HTR-8/SVneo (cell line): Measurements from ENCODE around the gene PTPRU.
A peak's percentile ranks its signal among the peaks of the same experiment; 100 is the strongest.

Source experiments
- DNase-seq: peaks from one replicate; pipeline ENCODE4 v3.0.0; 2011; ENCODE audit warnings: low spot score, mixed read lengths; ENCODE audit not compliant: insufficient read length
- FAIRE-seq: peaks from 2 replicates; lab custom pipeline; 2011; peaks lifted over from hg19 to GRCh38; lab: Jason Lieb, UNC

Gene PTPRU

GRCh38 chr1:29240986-29241385 lies 4.7 kb downstream of the PTPRU start:
- DNase-seq: no peak
- FAIRE-seq: no peak

GRCh38 chr1:29243023-29243870 lies 6.9 kb downstream of the PTPRU start:
- peak; percentile 24 for DNase-seq
- FAIRE-seq: no peak

- FAIRE-seq: no peak
Measured at GRCh38 chr1:29243871-29244200, 7.5 kb downstream of the PTPRU start.

GRCh38 chr1:29245261-29245660 lies 8.9 kb downstream of the PTPRU start:
- FAIRE-seq (no peak), DNase-seq (no peak)

More at GRCh38 chr1:29243871-29244200, 7.5 kb downstream of the PTPRU start:
- DNase-seq: peak; percentile 57

GRCh38 chr1:29245876-29246275 lies 9.6 kb downstream of the PTPRU start:
- peak; percentile 46 for DNase-seq
- FAIRE-seq: peak; percentile 74

- DNase-seq (no peak), FAIRE-seq (no peak)
Measured at GRCh38 chr1:29247044-29247443, 10.7 kb downstream of the PTPRU start.

- FAIRE-seq (no peak), DNase-seq (no peak)
Measured at GRCh38 chr1:29247571-29248273, 11.4 kb downstream of the PTPRU start.

- DNase-seq (no peak), FAIRE-seq (no peak)
Measured at GRCh38 chr1:29248409-29248808, 12.1 kb downstream of the PTPRU start.

GRCh38 chr1:29249170-29249691 lies 12.9 kb downstream of the PTPRU start:
- DNase-seq: no peak
- FAIRE-seq: peak; percentile 55

GRCh38 chr1:29249951-29250581 lies 13.7 kb downstream of the PTPRU start:
- no peak for DNase-seq
- no peak for FAIRE-seq

GRCh38 chr1:29251164-29252124 lies 15.1 kb downstream of the PTPRU start:
- DNase-seq: no peak
- FAIRE-seq: no peak

GRCh38 chr1:29253180-29253579 lies 16.9 kb downstream of the PTPRU start:
- no peak for DNase-seq
- no peak for FAIRE-seq

GRCh38 chr1:29254346-29254745 lies 18.0 kb downstream of the PTPRU start:
- DNase-seq: no peak
- no peak for FAIRE-seq

- FAIRE-seq: no peak
- DNase-seq: no peak
Measured at GRCh38 chr1:29255134-29255666, 18.9 kb downstream of the PTPRU start.

- DNase-seq (no peak), FAIRE-seq (no peak)
Measured at GRCh38 chr1:29256394-29256793, 20.1 kb downstream of the PTPRU start.

- DNase-seq: no peak
- FAIRE-seq: no peak
Measured at GRCh38 chr1:29256979-29257804, 20.9 kb downstream of the PTPRU start.

GRCh38 chr1:29258189-29258975 lies 22.1 kb downstream of the PTPRU start:
- FAIRE-seq: no peak
- DNase-seq: no peak
